Measurements from ENCODE around the gene ARID1B. TPM values are rescaled to one million over a fixed set of nuclear protein-coding genes. Genes with fewer than 3 reads are reported as not detected.
"Not testable (repeated sequence)": the region's sequence is repeated elsewhere in the genome, so short reads cannot be mapped to it uniquely, and the experiment has no call there.

ARID1B gene
- total and polyA plus RNA-seq, 9 of the 15 experiments (the other 6 are each of a cell fraction or from before 2014, with no cell fraction given) = 12.5 to 50.5 (median 25.8) TPM

- TF ChIP-seq MBD1 (CRISPR knock-in tag; IDR thresholded peaks at IDR 0.05) = no peak
- TF ChIP-seq RBBP5 (IDR thresholded peaks at IDR 0.05; ENCODE audit: borderline replicate concordance, insufficient read depth, low read length, poor library complexity, severe bottlenecking) = no peak
- TF ChIP-seq CBFA2T3 (IDR thresholded peaks at IDR 0.05) = no peak
Observed at GRCh38 chr6:156982168-156982567, 205.0 kb downstream of the ARID1B start (continued).

- H4K20me1 ChIP-seq (replicated peaks; ENCODE audit: control insufficient read depth, insufficient read depth, low read length); H3K4me3 ChIP-seq; H3K9ac ChIP-seq (ENCODE audit: insufficient read depth in 1 of 2, low read depth in 2 of 2, low read length in 2 of 2); H3K9me3 ChIP-seq (replicated peaks; ENCODE audit: control insufficient read depth, insufficient read depth, low read depth, low read length); ATAC-seq; DNase-seq (ENCODE audit: extremely low read depth in 1 of 4, low spot score in 3 of 4); in situ Hi-C loops (cut with MboI); FAIRE-seq; H3K36me3 ChIP-seq (ENCODE audit: control insufficient read depth, insufficient read depth, low read length); intact Hi-C loops (cut with micrococcal nuclease); H3K27me3 ChIP-seq (ENCODE audit: control insufficient read depth in 2 of 2, insufficient read depth in 2 of 2, low read length in 2 of 2); BruUV-seq (replicated peaks); H2AFZ ChIP-seq (ENCODE audit: low read depth, low read length); H3K9me1 ChIP-seq (ENCODE audit: control insufficient read depth, insufficient read depth, low read length); H3K4me1 ChIP-seq (replicated peaks in 1 of 2; ENCODE audit: control insufficient read depth in 2 of 2, insufficient read depth in 2 of 2, low read length in 2 of 2); H3K4me2 ChIP-seq (ENCODE audit: insufficient read depth, low read length); H3K27ac ChIP-seq (ENCODE audit: extremely low read depth, low read depth, low read length): not testable (repeated sequence)
- WGBS (ENCODE audit: insufficient coverage, low coverage, missing lambda C conversion rate) = 97% methylated on average over 2 of the region's 4 CpGs
- CTCF ChIA-PET (ENCODE audit: low intra/inter-chr PET ratio) = interaction anchor here (0.7 kb wide), 1 partner anchor 235 kb away, joined by 3 read pairs; no protein-coding TSS in a partner anchor
- TF ChIP-seq CEBPB (tag; IDR thresholded peaks at IDR 0.05) = peak; percentile 29; the same call in 1 of the 2 replicates
- POLR2A ChIA-PET = interaction anchor here (1.0 kb wide), 1 partner anchor 22 kb away, joined by 3 read pairs; no protein-coding TSS in a partner anchor
- H3K79me2 ChIP-seq (ENCODE audit: control insufficient read depth, insufficient read depth, low read length) = peaks cover 58% of the 10 kb centered on the region
Observed at GRCh38 chr6:156982864-156983263, 205.7 kb downstream of the ARID1B start.
